Nephron progenitor cell (in vitro differentiated cells): ENCODE measurements around the gene BRAT1.

ENCODE experiments used
- DNase-seq: peaks from one replicate; pipeline ENCODE4 v3.0.0; 2021
- H3K27ac Mint-ChIP-seq: 2 replicates; pipeline ENCODE4 v1.8.0; 2021; ENCODE audit warnings: mild to moderate bottlenecking, moderate library complexity, mixed read lengths
- H3K27me3 Mint-ChIP-seq: 2 replicates; pipeline ENCODE4 v1.8.0; 2021; ENCODE audit warnings: mild to moderate bottlenecking, low read depth, mixed read lengths; ENCODE audit not compliant: poor library complexity
- H3K36me3 Mint-ChIP-seq: 2 replicates; pipeline ENCODE4 v1.8.0; 2021; ENCODE audit warnings: low read depth, mixed read lengths
- H3K4me1 Mint-ChIP-seq: 2 replicates; pipeline ENCODE4 v1.8.0; 2021; ENCODE audit warnings: mixed read lengths
- H3K4me3 Mint-ChIP-seq: 2 replicates; pipeline ENCODE4 v1.8.0; 2021; ENCODE audit warnings: mild to moderate bottlenecking, moderate library complexity, mixed read lengths
- H3K9me3 Mint-ChIP-seq: 2 replicates; pipeline ENCODE4 v1.8.0; 2021; ENCODE audit warnings: mild to moderate bottlenecking, moderate library complexity, mixed read lengths
- TF ChIP-seq, protein P1 (sequence below): fragments of 200-600 bp; sonication (generic); IDR thresholded peaks from 2 replicates; pipeline ENCODE4 v1.5.0; 2021; ENCODE audit warnings: antibody characterized with exemption

BRAT1 gene

DNA sequence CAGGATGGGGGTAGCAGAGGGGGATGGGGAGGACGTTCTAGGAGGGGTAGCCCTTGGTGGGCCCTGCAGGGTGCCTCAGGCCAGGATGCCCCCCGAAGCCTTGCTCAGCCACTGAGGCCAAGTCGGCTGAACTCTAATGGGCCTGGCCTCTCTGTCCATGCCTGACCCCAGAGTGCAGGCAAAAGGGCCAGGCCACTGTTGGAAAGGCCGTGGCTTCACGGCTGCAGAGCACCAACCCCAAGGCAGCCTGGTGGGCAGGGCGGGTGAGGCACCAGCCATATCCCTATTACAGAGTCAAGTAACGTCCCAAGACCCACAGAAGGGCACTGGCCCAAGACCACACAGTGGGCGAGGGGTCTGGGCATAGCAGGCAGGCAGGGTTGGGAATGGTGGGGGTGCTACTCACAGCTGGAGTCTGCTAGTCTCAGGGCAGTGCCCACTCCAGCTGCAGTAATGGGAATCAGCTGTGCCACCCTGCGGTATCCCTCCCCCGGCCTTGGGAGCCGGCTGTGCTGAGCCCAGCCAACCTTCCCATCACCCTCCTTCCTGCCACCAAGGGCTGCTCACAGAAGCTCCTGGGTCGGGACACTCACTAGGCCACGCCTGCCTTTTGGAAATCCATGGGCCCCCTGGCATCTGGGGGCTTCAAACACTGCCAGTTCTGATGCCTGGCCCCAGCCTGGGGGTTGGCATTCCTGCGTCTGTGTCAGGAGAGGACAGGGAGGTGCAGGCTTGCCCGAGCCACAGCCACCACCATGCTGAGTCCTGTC lies 39.7 kb downstream of the BRAT1 start:
- Mint-ChIP-seq H3K4me1 (peaks cover 51% of the 10 kb centered on the region), H3K4me3 (no peak overlapping the region), H3K27me3 (peaks cover 11% of the 10 kb centered on the region), H3K9me3 (no peaks in the 10 kb centered on the region), H3K36me3 (no peaks in the 10 kb centered on the region), H3K27ac (no peak overlapping the region)
- no peak for DNase-seq
- TF ChIP-seq, protein P1, sequence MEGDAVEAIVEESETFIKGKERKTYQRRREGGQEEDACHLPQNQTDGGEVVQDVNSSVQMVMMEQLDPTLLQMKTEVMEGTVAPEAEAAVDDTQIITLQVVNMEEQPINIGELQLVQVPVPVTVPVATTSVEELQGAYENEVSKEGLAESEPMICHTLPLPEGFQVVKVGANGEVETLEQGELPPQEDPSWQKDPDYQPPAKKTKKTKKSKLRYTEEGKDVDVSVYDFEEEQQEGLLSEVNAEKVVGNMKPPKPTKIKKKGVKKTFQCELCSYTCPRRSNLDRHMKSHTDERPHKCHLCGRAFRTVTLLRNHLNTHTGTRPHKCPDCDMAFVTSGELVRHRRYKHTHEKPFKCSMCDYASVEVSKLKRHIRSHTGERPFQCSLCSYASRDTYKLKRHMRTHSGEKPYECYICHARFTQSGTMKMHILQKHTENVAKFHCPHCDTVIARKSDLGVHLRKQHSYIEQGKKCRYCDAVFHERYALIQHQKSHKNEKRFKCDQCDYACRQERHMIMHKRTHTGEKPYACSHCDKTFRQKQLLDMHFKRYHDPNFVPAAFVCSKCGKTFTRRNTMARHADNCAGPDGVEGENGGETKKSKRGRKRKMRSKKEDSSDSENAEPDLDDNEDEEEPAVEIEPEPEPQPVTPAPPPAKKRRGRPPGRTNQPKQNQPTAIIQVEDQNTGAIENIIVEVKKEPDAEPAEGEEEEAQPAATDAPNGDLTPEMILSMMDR: no peak

GRCh38 chr7:2514473-2515423 lies 40.6 kb downstream of the BRAT1 start:
- no peak overlapping the region for H3K27ac Mint-ChIP-seq
- no peaks in the 10 kb centered on the region for H3K9me3 Mint-ChIP-seq
- no peaks in the 10 kb centered on the region for H3K36me3 Mint-ChIP-seq
- no peak for DNase-seq
- H3K27me3 Mint-ChIP-seq: peaks cover 9% of the 10 kb centered on the region
- TF ChIP-seq, protein P1: no peak
- H3K4me3 Mint-ChIP-seq: no peak overlapping the region
- peaks cover 52% of the 10 kb centered on the region for H3K4me1 Mint-ChIP-seq

GRCh38 chr7:2513702-2514101 lies 41.6 kb downstream of the BRAT1 start:
- no peaks in the 10 kb centered on the region for H3K36me3 Mint-ChIP-seq
- H3K9me3 Mint-ChIP-seq: no peaks in the 10 kb centered on the region
- no peak overlapping the region for H3K27ac Mint-ChIP-seq
- TF ChIP-seq, protein P1: no peak
- no peak for DNase-seq
- peaks cover 62% of the 10 kb centered on the region for H3K4me1 Mint-ChIP-seq
- H3K27me3 Mint-ChIP-seq: peaks cover 9% of the 10 kb centered on the region
- no peak overlapping the region for H3K4me3 Mint-ChIP-seq

DNA sequence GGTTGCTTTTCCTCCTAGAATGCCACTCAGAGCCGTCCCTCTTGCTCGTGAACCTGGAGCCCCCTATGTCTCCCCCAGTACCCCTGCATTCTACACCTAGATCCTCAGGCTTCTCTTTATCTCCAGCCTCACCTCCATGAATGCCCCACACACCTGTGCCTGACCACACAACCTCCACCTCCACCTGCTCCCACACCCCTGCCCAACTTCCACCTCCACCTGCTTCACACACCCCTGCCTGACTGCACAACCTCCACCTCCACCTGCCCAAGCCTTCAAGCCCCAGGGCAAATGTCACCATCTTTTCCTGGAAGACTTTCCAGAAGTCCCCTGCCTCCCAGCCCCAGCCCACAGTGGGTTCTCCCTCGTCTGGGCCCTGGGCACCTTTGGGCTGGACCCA lies 42.6 kb downstream of the BRAT1 start:
- TF ChIP-seq, protein P1: no peak
- Mint-ChIP-seq H3K27me3 (peaks cover 7% of the 10 kb centered on the region), H3K27ac (peak overlapping the region; percentile 9), H3K4me3 (no peak overlapping the region), H3K36me3 (no peaks in the 10 kb centered on the region), H3K4me1 (peaks cover 63% of the 10 kb centered on the region), H3K9me3 (no peaks in the 10 kb centered on the region)
- DNase-seq: no peak

DNA sequence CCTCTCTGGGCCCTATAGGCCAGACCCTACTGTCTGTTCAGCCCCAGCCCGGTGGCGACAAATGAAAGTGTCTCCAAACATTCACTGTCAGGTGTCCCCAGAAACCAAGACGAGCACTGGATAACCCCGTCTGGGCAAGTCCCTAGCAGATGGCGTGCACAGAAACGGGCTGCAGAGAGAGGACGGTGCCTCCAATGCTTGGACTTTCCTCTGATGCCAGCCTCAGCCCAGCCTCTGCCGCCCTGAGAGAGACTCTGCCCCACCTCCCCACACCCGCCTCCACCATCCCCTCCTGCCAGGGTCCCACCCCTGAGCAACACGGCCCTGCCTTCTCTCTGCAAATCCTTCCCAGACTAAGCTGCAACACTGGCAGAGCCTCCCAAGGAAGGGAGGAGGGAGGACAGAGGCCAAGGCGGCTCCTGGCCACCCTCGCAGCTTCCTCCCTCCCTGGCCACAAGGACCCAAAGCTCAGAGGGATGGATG lies 43.1 kb downstream of the BRAT1 start:
- H3K4me1 Mint-ChIP-seq: peaks cover 63% of the 10 kb centered on the region
- H3K4me3 Mint-ChIP-seq: no peak overlapping the region
- H3K9me3 Mint-ChIP-seq: no peaks in the 10 kb centered on the region
- DNase-seq: no peak
- TF ChIP-seq, protein P1: no peak
- H3K27me3 Mint-ChIP-seq: peaks cover 5% of the 10 kb centered on the region
- no peak overlapping the region for H3K27ac Mint-ChIP-seq
- no peaks in the 10 kb centered on the region for H3K36me3 Mint-ChIP-seq
